GM12874 (cell line): ENCODE measurements around the gene CACNA1C.

Experiments used
- TF ChIP-seq, protein P1 (sequence below): IDR thresholded peaks from 2 replicates; pipeline ENCODE4 v1.5.1; 2011; ENCODE audit warnings: low read depth, mild to moderate bottlenecking, control low read depth, low read length, moderate library complexity; ENCODE audit not compliant: insufficient read depth

Gene CACNA1C

DNA sequence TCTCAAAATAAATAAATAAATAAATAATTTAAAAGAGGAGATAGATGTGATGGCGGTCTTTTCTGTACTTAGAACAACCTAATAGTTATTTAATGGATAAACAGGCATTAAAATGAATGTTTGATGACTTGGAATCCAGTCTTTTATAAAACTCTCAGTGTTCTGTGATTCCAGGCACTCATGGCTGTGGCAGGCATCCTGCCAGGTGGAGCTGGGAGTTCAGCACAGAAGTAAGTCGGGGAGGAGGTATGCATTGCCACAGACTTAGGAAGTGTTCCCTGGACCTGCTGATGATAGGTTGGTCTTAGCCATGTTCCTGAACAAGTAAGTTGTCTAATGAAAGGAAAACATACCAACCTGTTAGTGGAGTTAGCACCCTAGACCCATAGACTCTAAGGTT is 126.3 kb downstream of the CACNA1C start:
- TF ChIP-seq, protein P1, sequence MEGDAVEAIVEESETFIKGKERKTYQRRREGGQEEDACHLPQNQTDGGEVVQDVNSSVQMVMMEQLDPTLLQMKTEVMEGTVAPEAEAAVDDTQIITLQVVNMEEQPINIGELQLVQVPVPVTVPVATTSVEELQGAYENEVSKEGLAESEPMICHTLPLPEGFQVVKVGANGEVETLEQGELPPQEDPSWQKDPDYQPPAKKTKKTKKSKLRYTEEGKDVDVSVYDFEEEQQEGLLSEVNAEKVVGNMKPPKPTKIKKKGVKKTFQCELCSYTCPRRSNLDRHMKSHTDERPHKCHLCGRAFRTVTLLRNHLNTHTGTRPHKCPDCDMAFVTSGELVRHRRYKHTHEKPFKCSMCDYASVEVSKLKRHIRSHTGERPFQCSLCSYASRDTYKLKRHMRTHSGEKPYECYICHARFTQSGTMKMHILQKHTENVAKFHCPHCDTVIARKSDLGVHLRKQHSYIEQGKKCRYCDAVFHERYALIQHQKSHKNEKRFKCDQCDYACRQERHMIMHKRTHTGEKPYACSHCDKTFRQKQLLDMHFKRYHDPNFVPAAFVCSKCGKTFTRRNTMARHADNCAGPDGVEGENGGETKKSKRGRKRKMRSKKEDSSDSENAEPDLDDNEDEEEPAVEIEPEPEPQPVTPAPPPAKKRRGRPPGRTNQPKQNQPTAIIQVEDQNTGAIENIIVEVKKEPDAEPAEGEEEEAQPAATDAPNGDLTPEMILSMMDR, result no peak

DNA sequence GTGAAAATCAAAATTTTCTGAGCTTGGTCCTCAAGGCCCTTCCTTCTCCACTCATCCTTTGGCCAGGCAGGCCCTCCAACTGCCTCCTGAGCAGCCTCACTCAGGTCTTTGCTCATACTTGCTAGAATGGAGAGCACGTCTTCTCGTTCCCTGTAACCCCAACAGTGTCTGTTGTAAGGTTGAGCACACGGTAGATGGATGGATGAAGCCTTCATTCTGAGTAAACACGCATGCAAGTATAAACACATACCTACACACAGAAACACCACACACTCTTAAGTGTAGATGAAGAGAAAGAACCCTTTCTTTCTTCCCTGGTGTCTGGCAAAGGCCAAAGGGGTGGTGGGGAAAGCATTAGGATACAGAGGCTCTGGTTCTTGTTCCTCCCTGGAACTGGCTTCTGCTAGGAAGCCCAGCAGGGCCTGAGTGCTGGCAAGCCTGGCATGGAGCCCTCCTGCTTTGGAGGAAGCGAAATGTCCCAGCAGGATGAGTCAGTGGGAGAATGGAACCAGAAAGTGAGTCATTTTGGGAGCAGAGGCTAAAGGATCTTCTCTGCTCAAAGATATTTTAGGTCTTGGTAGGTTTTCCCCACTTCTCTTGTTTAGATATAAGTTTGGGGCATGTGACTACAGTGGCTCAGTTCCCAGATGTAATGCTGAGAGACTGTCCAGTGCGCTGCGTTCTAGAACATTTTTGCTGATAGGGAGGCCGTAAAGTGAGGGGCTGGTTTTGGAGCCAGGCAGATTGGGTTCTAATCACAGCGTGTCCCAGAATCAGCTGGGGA is 127.4 kb downstream of the CACNA1C start:
- TF ChIP-seq, protein P1, result no peak

DNA sequence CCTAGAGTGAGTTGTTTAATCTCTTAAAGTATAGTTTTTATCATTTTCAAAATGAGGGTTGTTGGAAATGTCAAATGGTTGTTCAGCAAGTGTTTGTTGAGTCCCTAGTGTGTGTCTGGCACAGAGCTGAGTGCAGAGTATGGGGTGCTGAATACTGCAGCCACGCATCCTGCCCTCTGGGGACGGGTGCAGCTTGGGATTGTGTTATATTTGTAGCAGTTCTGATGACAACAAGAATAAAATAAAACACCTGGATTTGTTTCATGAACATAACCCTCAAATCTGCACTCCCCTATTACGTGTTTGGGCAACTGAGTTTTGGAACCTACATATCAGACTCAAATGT is 127.9 kb downstream of the CACNA1C start:
- TF ChIP-seq, protein P1, result no peak

GRCh38 chr12:2183556-2184541 is 131.1 kb downstream of the CACNA1C start:
- TF ChIP-seq, protein P1, result no peak

- TF ChIP-seq, protein P1, result no peak
Measured at GRCh38 chr12:2185751-2186341, 133.1 kb downstream of the CACNA1C start.

- TF ChIP-seq, protein P1, result no peak
Measured at GRCh38 chr12:2187195-2187945, 134.6 kb downstream of the CACNA1C start.

DNA sequence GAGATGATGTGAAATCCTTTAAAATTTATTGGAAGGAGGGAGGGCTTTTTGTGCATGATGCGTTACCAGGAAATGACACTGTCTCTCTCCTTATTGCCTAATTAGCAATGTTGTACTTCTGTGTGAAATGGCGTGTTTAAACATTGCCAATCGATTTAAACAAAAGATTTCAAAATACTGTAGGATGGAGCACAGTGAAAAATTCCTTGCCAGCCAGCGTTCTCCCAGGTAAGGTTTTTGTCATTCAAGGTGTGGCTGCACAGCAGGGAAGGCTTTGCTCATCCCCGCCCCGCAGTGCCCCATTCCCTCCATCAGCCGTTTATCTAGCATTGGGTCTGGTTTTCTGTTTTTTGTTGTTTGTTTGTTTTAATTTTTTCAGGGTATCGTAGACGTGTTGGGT is 137.3 kb downstream of the CACNA1C start:
- TF ChIP-seq, protein P1, result no peak
